T-helper 2 cell (primary cell): ENCODE data around the gene IFFO2.

ENCODE experiments used
- DNase-seq, 5 experiments: peaks; one replicate each; pipeline versions ENCODE4 v3.0.0 to v3.0.0-alpha.2; 2012 to 2022

The IFFO2 gene

DNA sequence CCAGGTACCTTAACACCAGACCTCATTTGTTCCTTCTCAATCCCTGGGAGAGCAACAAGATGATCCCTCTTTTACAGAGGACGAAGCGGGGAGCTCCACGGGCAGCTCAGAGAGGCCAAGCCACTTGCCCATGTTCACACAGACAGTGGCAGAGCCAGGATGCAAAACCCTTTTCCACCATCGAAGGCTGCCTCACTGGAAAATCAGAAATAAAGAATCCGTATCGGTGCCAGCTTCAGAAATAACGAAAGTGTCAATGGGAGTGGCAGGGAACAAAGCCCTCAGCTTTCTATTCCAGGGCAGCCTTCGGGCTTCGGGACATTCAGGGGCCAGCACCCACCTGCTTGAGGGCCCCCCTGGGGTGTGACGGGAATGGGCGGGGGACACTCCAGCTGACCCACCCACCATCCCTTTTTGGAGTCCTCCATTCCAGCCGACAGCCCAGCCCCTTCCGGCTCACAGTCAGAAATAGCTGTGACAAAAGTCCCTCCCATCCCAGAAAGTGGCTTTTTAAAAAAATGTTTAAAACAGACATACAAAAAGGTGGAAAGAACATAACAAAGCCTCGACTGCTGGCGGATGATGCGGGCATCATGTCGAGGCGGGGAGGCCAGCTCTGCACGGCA is 6.0 kb downstream of the IFFO2 start:
- DNase-seq, result peak in 2 of 5 experiments; percentile 33 to 58

DNA sequence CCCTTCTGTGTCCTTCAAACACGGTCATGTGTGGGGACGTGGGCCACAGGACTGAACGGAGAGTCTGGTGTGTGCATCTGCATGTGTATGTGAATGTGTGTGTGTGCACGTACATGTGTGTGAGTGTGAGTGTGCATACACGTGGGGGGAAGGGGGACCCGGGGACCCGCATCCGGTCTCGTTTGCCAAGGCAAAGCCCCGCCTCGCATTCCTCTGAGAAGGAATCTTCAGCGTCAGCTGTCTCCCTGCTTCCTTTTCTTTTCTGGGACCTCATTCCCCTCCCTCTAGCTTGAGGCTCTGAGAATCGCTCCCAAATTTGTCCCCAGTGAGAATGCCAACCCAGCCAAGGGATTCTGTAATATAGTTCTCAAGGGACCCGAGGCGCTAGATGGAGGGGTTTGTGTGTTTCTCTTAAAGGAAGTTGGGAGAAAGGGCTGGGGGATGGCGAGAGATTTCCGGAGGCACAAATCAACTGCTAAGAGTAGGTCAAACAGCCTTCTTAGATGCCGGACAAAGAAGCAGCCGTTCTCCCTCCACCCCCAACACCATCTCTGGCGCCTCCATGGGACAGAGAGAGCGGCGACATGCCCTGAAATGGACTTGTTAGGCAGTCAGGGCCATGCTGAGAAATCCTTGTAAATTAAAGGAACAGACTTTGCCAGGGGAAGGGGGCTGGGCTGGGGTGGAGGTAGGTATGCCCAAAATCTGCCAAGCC is 6.6 kb downstream of the IFFO2 start:
- peak in 1 of 5 experiments; percentile 60 for DNase-seq

DNA sequence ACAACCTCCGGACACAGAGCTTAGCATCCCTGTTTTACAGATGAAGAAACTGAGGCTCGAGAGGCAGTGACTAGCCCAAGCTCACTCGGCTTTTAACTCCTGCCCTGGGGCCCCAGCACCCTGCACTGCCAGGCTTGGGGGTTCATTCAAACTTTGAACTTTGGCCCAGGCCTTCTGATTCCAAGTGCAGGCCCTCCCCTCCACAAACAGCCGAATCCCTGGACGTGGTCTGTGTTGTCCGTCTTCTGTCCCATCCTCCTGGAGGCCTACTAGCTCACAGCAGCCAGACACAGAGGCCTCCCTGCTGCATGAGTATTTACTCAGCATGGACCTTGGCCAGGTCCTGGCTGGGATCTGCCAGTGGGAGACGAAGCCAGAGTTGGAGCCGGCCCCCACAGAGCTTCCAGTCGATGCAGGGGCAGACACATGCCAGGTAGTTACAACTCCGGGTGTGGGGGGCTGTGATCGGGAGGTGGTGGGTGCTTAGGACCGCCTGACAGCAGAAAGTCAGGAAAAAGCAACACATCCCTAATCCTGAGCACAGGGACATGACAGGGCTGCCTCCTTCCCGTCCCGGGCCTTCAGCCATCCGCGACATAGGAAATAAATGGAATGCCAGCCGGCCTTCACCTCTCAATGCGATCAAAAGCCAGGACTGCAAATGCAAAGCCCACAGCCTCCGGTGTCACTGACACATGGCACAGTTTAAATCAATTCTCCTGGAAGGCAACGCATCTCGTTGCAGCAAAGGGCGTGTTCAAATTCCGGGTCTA is 7.4 kb downstream of the IFFO2 start:
- DNase-seq, result no peak

DNA sequence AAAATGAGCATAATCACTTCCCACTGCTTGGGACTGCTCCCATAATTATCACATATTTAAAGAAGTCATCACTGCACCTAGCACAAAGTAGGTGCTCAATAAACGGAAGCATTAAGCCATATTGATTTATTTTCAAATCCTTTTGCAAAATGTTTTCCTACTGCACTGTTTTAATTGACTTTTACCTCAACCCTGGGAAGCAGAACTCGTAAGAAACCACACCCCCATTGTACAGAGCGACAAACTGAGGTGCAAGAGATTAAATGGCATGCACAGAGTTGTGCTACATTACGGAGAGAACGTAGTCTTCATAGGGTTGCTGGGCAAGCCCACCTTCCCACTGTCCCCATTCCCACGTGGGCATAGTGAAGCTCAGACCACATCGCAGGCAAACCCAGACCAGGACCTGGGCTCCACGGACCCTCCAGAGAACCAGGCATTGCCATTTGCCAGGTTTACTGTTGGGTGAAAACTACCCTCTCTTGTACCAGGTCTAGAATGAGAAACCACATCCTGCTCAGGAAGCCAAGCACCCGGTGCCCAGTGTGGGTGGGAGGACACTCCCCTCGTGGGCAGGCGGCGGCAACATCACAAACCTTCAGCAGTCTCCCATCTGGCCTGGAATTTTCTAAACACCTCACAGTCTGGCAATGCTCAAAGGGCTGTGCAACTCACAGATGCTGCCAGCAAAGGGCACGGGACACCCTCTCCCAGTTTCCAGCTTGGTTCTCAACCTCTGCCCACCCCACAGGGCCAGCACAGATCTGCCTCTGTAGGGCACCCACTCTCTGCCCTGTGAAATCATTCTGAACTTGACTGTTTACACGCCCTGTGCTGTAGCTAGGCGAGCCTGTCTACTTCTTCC is 8.2 kb downstream of the IFFO2 start:
- peak in 4 of 5 experiments; percentile 53 to 93 (median 70) for DNase-seq

DNA sequence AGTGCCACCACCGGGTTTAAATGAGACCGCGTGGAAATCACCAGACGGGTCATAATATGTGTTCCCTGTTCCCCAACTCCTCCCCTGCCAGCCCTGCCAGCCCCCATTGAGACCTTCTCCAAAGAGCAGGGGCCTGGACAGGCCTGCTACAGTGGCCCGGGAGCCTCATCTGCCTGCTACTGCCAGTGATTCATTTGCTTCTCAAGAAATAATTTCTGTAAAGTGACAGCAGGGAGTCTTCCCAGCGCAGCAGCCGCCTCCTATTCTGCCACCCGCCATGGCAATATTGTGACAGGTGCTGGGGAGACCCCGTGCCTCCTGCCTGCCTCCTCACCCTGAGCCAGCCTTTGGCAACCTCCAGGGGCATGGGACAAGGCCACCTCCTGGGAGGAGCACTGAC is 8.9 kb downstream of the IFFO2 start:
- no peak for DNase-seq

DNA sequence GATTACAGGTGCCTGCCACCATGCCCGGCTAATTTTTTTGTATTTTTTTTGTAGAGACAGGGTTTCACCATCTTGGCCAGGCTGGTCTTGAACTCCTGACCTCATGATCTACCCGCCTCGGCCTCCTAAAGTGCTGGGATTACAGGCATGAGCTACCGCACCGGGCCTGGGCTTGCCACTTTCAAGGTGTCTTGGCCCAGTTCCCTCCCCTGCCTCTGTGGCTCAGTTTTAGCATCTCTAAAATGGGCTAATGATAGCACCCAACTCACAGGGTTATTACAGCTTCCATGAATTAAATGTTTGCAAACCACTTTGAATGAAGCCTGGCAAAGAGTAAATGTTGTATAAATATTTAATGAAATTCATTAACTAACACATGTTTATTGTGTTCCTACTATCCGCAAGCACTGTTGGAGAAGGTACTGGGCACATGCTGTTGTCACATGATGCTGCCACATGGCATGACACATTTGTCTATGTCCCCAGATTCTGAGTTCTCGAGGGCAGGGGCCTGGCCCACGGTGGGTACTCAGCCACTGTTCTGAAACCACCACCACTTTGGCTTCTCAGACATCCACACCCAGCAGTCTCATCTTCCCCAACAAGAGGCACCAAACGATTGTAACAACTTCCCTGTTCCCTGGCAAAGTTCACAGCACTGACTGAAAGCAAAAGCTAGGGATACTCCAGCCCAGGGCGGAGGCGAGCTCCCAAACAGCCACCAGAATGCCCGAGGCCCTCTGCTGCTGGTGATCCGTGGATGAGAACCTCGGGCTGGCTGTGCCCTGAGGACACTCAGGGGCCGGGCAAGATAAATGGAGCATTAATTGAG is 9.7 kb downstream of the IFFO2 start:
- DNase-seq, result peak in 1 of 5 experiments; percentile 33

DNA sequence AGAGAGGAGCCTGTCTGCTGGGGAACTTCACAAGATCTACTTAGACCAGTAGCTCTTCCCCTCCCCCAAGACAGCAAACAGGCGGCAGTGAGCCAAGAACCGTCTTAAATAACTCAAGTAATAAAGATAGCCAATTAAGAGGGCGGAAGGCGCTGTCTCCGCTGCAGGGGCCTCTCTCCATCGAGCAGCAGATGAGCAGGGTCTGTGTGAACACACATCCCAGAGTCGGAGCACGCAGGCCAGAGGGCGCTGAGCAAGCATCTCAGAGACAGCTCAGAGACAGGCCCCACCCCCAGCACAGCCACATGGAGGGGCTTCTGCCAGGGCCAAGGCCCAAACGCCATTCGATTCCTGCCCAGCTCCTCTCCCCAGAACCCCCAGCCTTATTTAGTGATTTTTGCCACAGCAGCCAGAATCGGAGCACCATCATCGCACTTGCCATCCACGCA is 11.1 kb downstream of the IFFO2 start:
- no peak for DNase-seq

DNA sequence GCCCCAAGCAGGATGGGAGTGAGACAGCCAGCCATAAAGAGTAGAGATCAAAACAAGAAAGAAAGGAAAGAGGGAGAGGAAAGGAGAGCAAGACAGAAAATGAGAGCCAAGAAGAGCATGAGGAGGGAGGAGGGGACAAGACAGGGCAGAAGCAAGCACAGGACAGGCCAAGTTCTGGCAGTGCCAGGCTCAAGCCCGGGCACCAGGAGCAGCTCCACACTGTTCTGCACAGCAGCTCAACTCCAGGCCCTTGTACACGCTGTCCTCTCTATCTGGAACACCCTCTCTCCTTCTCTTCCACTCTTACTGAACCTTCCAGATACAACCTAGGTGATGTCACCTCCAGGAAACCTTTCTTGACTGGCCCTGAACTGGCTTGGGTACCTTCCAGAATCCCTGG is 11.7 kb downstream of the IFFO2 start:
- no peak for DNase-seq

DNA sequence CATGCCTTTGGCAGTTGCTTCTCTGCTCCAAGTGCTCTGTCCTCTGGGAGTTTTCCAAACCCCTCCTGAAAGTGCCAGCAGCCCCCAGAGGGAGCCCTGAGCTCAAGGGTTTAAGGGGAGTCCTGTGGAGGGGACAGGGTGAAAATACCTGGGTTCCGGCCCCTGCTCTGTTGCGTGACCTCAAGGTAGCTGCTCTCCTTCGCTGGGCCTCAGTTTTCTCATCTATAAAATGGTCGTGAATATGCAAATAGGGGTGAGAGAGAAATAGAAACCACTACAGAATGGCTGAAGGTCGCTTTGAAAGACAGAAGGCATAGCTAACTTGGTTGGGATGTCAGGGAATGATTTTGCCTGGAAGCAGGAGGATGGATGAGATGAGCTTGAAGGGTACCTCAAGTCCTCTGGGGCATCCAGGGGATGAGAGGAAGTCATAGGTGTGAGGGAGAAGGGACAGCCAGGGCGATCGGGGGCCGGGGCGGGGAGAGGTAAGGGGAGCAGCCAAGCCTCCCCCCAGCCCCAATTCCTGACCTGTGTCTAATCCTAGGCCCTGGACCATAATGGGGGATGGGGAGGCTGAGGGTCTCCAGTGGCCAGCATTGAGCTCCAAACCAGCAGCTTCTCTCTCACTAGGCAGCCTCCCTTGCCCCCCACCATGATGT is 12.4 kb downstream of the IFFO2 start:
- DNase-seq, result no peak

DNA sequence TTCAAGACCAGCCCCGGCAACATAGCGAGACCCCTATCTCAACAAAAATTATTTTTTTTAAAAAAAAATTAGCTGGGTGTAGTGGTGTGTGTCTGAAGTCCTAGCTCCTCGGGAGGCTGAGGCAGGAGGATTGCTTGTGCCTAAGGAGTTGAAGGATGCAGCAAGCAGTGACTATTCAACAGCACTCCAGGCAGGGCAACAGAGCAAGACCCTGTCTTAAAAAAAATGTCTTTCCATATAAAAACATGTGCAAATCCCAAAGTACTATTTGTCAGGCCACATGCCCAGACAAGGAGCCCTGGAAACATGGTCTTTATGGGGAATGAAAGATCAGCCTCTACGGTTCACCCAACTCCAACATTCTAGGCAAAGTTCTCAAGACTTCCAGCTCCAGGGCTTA is 13.3 kb downstream of the IFFO2 start:
- no peak for DNase-seq

DNA sequence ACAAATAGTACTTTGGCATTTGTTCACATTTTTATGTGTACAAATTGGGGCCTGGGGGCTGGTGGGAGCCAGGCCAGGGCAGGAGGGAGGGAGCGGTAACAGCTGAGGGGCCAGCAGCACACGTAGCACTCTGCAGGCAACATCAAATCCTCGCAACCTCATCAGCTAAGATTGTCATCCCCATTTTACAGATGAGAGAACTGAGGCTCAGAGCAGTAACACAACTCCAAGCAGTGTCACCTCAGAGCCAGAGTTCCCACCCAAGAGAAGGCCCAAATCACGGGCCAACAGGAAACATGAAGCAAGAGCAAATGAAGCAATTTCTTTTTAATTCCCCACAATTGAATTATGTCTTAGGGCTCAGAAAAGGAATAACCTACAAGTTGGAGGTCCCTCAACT is 14.1 kb downstream of the IFFO2 start:
- no peak for DNase-seq

DNA sequence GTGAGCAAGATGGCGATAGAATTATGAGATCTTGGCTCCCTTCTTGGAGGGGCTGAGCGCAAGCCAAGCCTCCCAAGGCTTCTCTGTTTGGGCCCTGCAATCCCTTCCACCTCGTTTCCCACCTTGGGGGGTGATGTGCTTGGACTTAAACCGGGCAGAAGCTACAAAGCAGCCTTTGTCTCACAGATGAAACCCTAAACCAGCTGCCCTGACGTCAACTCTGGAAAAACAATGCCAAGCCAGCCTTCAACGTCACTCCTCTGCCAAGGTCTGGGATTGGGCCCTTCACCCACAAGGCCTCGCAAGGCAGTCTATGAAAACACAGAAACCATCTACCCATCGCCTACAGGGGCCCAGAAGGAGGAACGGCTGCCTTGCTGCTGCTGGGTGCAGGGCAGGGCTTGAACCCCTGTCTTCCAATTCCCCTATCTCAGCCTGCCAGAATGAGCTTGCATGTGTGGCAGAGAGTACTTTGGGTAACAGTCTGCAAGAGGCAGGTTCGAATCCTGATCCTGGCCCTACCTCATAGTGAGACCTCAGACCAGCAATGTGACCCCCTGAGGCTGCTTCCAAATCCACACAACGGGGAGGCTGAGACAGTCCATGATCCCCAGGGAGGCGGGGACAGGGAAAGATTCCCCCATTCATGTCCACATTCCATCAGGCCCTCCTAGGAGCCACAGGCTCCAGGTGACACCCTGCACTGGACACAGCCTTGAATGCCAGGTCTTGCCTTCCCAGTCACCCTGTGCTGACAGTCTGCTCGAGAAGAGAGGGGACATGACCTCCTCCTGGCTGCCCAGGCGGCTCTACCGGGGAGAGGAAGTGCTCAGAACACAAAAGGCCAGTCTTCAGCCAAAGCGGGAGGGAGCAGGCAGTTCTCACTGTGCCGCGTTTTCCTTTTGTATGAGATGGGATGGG is 15.0 kb downstream of the IFFO2 start:
- DNase-seq, result no peak

DNA sequence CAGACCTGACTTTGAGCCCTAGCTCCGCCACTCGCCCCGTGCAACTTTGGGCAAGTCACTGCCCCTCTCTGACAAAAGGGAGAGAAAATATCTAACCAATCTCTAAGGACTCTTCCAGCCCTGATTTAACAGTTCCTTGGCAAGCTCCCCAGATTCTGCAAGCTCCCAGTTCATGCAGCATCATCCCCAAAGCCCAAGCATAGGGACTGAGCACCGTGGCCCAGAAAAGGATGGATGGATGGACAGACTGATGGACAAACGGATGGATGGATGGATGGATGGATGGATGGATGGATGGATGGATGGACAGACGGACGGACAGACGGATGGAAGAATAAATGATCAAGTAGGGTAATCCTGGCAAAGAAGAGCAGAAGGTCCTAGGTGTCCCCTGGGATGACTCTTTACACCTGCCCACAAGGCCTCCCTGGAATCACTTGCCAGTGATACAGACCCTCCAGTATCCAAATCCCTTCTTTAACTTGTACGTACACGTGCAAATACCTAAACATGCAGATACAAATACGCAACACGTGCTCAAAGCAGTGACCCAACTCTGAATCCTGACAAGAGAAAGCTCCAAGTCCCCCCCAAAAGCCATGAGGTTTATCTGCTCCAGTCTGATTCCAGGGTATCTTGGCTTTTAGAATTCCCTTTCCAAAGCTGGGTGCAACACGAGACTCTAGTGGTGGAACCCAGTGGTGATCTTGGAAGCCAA is 16.0 kb downstream of the IFFO2 start:
- no peak for DNase-seq

DNA sequence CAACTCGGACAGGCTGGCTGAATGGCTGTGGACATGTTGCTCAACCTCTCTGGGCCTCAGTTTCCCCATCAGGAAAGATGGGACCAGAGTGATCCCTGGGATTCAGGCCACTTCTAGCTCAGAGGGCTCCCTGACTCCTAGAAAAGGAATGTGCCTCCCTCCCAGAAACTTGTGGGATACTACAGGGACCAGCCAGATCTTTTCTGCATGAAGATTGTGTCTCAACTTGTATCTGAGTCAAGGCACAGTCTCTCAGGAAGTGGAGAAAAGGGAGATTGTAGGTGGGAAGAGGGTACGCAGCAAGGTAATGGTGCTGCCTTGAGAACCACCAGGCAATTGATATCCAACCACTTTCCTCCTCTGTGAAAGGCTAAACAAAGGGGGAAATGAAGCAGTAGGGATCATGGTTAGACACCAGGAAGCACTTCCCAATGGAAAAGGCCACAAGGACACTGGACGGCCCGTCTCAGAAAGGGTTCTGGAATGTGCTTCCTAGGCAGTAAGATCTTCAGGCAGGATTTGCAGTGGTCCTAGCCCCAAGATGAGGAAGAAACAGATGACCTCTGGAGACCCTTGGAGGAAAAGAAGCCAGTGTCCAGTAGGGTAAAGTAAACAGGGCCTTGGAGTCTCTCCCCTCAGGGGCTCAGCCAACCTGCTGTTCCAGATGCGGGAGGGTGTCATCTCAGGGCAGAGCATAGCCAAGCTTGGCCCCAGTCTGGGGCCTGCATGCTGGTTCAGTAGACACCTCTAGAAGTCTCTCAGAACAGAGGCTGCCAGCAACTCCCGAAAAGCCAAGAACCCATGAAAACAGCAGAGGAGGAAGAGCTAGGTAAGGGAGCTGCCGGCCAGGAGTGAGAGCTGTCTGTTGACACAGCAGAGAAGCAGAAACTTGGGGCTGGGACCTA is 16.8 kb downstream of the IFFO2 start:
- no peak for DNase-seq

DNA sequence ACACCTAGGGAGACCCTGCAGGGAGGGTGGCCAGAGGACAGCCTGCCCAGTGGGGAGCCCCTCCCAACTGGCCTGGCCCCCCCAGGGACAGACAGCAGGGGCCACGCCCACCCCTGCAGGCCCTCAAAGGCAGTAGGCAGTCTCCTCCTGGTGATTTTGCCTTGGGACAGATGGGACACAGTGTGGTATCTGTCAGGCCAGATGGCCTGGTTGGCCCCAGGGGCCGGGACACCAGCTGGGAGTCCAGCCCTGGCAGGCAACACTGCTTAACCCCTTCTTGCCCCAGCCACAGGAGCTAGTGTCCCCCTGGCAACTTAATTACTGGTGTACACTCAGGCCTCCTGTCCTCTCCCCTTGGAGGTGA is 17.8 kb downstream of the IFFO2 start:
- no peak for DNase-seq

DNA sequence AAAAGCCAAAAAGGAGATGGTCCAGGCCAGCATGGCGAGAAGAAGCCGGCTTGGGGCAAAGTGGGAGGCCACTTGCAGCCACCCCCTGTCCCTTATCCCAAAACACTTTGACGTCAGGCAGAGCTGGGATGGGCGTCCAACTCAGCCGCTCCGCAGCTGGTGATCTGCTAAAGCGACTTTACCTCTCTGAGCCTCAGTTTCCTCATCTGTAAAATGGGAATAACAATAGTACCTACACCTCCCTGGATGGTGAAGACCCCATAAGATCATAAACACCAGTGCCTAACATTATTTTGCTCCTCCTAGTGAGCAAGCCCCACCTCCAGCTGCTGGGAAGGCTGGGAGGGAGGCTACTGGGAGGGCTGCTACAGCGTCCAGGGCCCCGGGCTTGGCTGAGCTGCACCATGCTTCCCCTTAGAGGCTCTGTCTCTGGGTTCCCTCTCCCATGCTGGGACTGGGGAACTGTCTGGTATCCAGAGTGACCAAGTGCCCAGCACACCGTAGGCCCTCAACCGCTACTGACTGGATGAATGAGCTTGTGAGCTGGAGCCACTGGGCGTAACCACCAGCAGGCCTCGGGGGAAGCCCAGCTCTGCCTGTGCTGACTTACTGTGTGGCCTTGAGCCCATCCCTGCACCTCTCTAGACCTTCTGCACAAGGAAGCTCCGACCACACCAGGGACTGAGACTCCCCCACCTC is 18.3 kb downstream of the IFFO2 start:
- no peak for DNase-seq

DNA sequence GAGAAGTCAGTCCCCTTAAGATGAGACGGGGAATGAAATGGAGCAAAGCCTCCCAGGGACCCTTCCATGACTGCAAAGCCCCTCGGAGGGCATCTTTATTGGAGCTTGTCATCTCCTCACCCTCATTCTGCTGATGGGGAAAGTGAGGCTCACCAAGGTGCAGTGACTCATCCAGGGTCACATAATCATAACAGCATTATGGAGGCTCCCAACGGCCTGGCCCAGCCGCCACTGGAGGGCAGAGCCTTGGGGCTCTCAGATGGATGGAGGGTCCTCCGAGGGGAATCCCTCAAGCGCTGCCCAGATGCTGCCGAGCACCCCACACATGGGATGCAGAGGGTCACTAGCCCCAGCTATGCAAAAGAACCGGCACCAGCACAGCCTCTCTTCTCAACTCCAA is 18.9 kb downstream of the IFFO2 start:
- DNase-seq, result no peak
